Measurements from ENCODE around the gene GPR160. TPM values are rescaled to one million over a fixed set of nuclear protein-coding genes. Genes with fewer than 3 reads are reported as not detected.
"Not testable (repeated sequence)": the region's sequence is repeated elsewhere in the genome, so short reads cannot be mapped to it uniquely, and the experiment has no call there.

The GPR160 gene
- total RNA-seq, 3 donors from 2014 or later (not counting 1 experiment from before 2014, with no cell fraction given), result 1.8 to 5.5 (median 3.8) TPM

- intact Hi-C loops (cut with micrococcal nuclease), result no loop called here
- H3K36me3 Mint-ChIP-seq, result no peaks in the 10 kb centered on the region
- H3K27me3 ChIP-seq (ENCODE audit: control insufficient read depth, insufficient read depth, low read length), result no peaks in the 10 kb centered on the region
- no peak for TF ChIP-seq CTCF (IDR thresholded peaks at IDR 0.05)
- H3K36me3 ChIP-seq (ENCODE audit: control insufficient read depth, insufficient read depth, low read length), result no peaks in the 10 kb centered on the region
- H3K9me3 ChIP-seq (ENCODE audit: control insufficient read depth, insufficient read depth, low read length), result no peaks in the 10 kb centered on the region
- H3K4me3 ChIP-seq (ENCODE audit: low read length), result no peak overlapping the region
- H3K9me3 Mint-ChIP-seq, result no peaks in the 10 kb centered on the region
- H3K4me1 Mint-ChIP-seq, result no peaks in the 10 kb centered on the region
- no peak for DNase-seq
- no peaks in the 10 kb centered on the region for H3K4me1 ChIP-seq (ENCODE audit: control insufficient read depth, insufficient read depth, low read length)
- no peak overlapping the region for H3K4me3 Mint-ChIP-seq
- no peak for ATAC-seq
- H3K27ac Mint-ChIP-seq, result no peak overlapping the region
- WGBS (ENCODE audit: insufficient coverage), result 77% methylated on average over 6 of the region's 7 CpGs
- H3K27ac ChIP-seq (ENCODE audit: low read length), result no peak overlapping the region
- H3K27me3 Mint-ChIP-seq (ENCODE audit: low read depth in 2 of 2), result peaks cover 8 to 20% of the 10 kb centered on the region in 2 donors
Observed at GRCh38 chr3:170012683-170013400, 25.0 kb upstream of the GPR160 start.

GRCh38 chr3:170016057-170016456, 21.7 kb upstream of the GPR160 start:
- DNase-seq (no peak), ATAC-seq (no peak)
- H3K27ac Mint-ChIP-seq, result no peak overlapping the region
- Histone ChIP-seq H3K27me3 (ENCODE audit: control insufficient read depth, insufficient read depth, low read length) (no peaks in the 10 kb centered on the region), H3K4me1 (ENCODE audit: control insufficient read depth, insufficient read depth, low read length) (no peaks in the 10 kb centered on the region), H3K4me3 (ENCODE audit: low read length) (no peak overlapping the region), H3K9me3 (ENCODE audit: control insufficient read depth, insufficient read depth, low read length) (no peaks in the 10 kb centered on the region), H3K27ac (ENCODE audit: low read length) (no peak overlapping the region), H3K36me3 (ENCODE audit: control insufficient read depth, insufficient read depth, low read length) (no peaks in the 10 kb centered on the region)
- intact Hi-C loops (cut with micrococcal nuclease), result no loop called here
- H3K27me3 Mint-ChIP-seq (ENCODE audit: low read depth in 2 of 2), result peaks cover 13 to 14% of the 10 kb centered on the region in 2 donors
- 94% methylated on average over 3 of the region's 3 CpGs for WGBS (ENCODE audit: insufficient coverage)
- no peak for TF ChIP-seq CTCF (IDR thresholded peaks at IDR 0.05)
- no peak overlapping the region for H3K4me3 Mint-ChIP-seq
- H3K4me1 Mint-ChIP-seq, result no peaks in the 10 kb centered on the region
- no peaks in the 10 kb centered on the region for H3K36me3 Mint-ChIP-seq
- H3K9me3 Mint-ChIP-seq, result no peaks in the 10 kb centered on the region

GRCh38 chr3:170019306-170019705, 18.5 kb upstream of the GPR160 start:
- H3K9me3 ChIP-seq (ENCODE audit: control insufficient read depth, insufficient read depth, low read length); H3K4me1 Mint-ChIP-seq; H3K4me3 ChIP-seq (ENCODE audit: low read length); H3K36me3 Mint-ChIP-seq; H3K27ac ChIP-seq (ENCODE audit: low read length); DNase-seq; ATAC-seq; H3K4me3 Mint-ChIP-seq; intact Hi-C loops (cut with micrococcal nuclease); H3K36me3 ChIP-seq (ENCODE audit: control insufficient read depth, insufficient read depth, low read length); H3K9me3 Mint-ChIP-seq; H3K27ac Mint-ChIP-seq; H3K27me3 ChIP-seq (ENCODE audit: control insufficient read depth, insufficient read depth, low read length); H3K4me1 ChIP-seq (ENCODE audit: control insufficient read depth, insufficient read depth, low read length): not testable (repeated sequence)
- peaks cover 14 to 21% of the 10 kb centered on the region in 2 donors for H3K27me3 Mint-ChIP-seq (ENCODE audit: low read depth in 2 of 2)
- 94% methylated on average over 3 of the region's 4 CpGs for WGBS (ENCODE audit: insufficient coverage)

- no peaks in the 10 kb centered on the region for H3K36me3 ChIP-seq (ENCODE audit: control insufficient read depth, insufficient read depth, low read length)
- ATAC-seq (no peak), DNase-seq (peak in 1 of 2 donors; percentile 21)
- no peak for TF ChIP-seq CTCF (IDR thresholded peaks at IDR 0.05)
- Mint-ChIP-seq H3K4me3 (no peak overlapping the region), H3K27me3 (ENCODE audit: low read depth in 2 of 2) (peaks cover 13 to 22% of the 10 kb centered on the region in 2 donors), H3K4me1 (no peaks in the 10 kb centered on the region), H3K9me3 (no peaks in the 10 kb centered on the region), H3K27ac (no peak overlapping the region), H3K36me3 (no peaks in the 10 kb centered on the region)
- H3K27ac ChIP-seq (ENCODE audit: low read length), result no peak overlapping the region
- intact Hi-C loops (cut with micrococcal nuclease), result no loop called here
- H3K9me3 ChIP-seq (ENCODE audit: control insufficient read depth, insufficient read depth, low read length), result no peaks in the 10 kb centered on the region
- H3K27me3 ChIP-seq (ENCODE audit: control insufficient read depth, insufficient read depth, low read length), result no peaks in the 10 kb centered on the region
- 89% methylated on average over 1 of the region's 3 CpGs for WGBS (ENCODE audit: insufficient coverage)
- H3K4me1 ChIP-seq (ENCODE audit: control insufficient read depth, insufficient read depth, low read length), result no peaks in the 10 kb centered on the region
- H3K4me3 ChIP-seq (ENCODE audit: low read length), result no peak overlapping the region
Observed at GRCh38 chr3:170021083-170021482, 16.7 kb upstream of the GPR160 start.

All from natural killer cell (primary cell).